ENCODE measurements around the gene HOXB13.

- no peak for TF ChIP-seq CTCF (conservative IDR thresholded peaks at IDR 0.05; ENCODE audit: low read length)
- no peak for TF ChIP-seq EZH2phosphoT487 (IDR thresholded peaks at IDR 0.05; ENCODE audit: borderline replicate concordance, low read depth, low read length)
Observed at GRCh38 chr17:48720266-48721008, 8.1 kb downstream of the HOXB13 start.
